ENCODE data around the gene SIPA1.
"Not testable (repeated sequence)": the region's sequence is repeated elsewhere in the genome, so short reads cannot be mapped to it uniquely, and the experiment has no call there.

Gene SIPA1

GRCh38 chr11:65625628-65626342, 12.1 kb upstream of the SIPA1 start:
- DNase-seq, result peak; percentile 47

DNA sequence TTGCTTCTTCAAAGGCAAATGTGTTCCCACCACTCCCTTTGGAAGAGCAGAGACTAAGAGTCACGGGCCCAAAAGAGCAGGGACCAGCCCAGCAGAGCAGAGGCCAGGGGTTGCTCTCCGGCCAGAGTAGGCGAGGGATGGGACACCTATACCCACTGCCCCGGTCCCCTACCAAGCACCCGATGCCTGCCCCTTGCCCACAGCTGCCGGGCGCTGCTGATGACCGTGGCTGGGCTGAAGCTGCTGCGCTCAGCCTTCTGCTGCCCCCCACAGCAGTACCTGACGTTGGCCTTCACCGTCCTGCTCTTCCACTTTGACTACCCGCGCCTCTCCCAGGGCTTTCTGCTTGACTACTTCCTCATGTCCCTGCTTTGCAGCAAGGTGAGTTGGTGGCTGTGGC, 10.7 kb upstream of the SIPA1 start:
- DNase-seq, result no peak

- DNase-seq, result no peak
Measured at GRCh38 chr11:65629579-65629978, 8.3 kb upstream of the SIPA1 start.

DNA sequence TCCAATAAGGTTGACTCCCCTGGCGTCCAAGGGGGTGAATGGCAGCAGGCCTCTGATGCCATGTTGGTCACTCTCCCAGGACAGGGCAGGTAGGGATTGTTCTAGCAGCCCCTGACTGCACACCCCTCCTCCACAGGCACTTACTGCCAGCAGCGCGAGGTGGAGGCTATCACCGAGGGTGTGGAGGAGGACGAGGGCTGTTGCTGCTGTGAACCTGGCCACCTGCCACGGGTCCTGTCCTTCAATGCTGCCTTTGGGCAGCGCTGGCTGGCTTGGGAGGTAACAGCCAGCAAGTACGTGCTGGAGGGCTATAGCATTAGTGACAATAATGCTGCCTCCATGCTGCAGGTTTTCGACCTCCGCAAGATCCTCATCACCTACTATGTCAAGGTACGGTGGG, 7.7 kb upstream of the SIPA1 start:
- DNase-seq, result no peak

DNA sequence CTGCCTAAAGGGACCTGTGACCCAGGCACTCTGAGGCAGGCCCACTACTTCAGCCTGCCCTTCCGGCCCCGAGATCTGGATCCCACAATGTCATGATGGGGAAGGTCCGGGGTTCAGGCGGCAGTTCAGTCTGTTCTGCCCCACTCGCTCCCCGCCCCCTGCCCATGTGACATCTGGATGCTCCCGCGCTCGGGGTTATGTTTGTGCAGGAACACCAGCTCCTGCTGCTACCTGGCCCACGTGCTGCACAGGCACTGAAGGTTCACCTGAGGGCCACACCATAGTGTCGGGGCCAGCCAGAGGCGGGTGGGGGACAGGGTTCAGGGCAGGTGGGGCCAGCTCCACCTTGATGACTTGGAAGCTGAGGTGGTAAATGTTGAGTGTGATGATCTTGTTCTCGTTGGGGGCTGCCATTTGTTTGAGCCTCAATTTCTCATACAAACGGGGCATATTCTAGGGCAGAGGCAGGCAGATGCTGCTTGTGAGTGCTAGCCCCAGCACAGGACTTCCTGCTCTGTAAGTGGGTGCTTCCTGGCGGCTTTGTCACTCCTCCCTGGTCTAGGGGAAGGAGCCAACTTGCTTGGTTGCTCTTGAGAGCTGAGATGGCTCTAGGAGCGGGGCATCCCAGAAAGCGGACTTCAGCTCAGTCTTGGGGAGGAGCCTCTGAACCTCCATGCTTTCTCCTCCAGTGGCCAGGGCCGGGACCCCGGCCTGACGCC, 4.4 kb upstream of the SIPA1 start:
- no peak for DNase-seq

GRCh38 chr11:65634109-65634436, 3.8 kb upstream of the SIPA1 start:
- no peak for DNase-seq

- no peak for DNase-seq
Measured at GRCh38 chr11:65634440-65634839, 3.5 kb upstream of the SIPA1 start.

- DNase-seq, result no peak
Measured at GRCh38 chr11:65634905-65635731, 2.8 kb upstream of the SIPA1 start.

DNA sequence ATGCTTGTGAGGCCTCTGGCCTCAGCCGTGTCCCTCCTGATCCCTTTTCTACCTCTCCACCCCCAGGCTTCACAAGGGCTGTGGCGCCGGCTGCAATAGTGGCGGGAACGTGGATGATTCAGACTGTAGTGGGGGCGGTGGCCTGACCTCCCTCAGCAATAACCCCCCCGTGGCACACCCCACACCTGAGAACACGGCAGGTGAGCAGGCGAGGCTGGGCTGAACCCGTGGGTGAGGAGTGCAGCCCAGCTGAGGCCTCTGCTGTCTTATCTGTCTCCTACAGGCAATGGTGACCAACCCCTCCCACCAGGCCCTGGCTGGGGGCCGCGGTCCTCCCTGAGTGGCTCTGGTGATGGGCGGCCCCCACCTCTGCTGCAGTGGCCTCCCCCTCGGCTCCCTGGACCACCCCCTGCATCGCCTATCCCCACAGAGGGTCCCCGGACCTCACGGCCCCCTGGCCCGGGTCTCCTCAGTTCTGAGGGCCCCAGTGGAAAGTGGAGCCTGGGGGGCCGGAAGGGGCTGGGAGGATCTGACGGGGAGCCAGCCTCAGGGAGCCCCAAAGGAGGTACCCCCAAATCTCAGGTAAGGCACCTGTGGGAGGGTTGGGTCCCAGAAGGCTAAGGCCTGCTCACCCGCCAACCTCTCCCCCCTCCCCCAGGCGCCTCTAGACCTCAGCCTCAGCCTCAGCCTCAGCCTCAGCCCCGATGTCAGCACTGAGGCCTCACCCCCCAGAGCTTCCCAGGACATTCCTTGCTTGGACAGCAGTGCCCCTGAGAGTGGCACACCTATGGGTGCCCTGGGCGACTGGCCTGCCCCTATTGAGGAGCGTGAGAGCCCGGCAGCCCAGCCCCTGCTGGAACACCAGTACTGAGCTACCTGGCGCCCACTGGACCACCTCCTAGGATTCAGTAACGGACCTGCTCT, 1.5 kb upstream of the SIPA1 start:
- no peak for DNase-seq

- no peak for DNase-seq
Measured at GRCh38 chr11:65637032-65637557, 806 bp upstream of the SIPA1 start.

DNA sequence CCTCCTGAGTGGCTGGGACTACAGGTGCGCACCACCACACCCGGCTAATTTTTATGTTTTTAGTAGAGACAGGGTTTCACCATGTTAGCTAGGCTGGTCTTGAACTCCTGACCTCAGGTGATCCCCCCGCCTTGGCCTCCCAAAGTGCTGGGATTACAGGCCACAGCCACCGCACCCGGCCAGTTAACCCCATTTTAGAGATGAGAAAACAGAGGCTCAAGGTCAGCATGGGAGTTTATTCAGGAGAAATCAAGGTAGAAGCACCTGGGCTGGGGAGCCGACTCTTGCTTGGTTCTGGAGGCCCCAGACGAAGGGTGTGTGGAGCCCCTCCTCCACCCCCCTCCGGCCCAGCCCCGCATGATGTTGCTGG, 1.3 kb downstream of the SIPA1 start:
- not testable (repeated sequence) for DNase-seq

DNA sequence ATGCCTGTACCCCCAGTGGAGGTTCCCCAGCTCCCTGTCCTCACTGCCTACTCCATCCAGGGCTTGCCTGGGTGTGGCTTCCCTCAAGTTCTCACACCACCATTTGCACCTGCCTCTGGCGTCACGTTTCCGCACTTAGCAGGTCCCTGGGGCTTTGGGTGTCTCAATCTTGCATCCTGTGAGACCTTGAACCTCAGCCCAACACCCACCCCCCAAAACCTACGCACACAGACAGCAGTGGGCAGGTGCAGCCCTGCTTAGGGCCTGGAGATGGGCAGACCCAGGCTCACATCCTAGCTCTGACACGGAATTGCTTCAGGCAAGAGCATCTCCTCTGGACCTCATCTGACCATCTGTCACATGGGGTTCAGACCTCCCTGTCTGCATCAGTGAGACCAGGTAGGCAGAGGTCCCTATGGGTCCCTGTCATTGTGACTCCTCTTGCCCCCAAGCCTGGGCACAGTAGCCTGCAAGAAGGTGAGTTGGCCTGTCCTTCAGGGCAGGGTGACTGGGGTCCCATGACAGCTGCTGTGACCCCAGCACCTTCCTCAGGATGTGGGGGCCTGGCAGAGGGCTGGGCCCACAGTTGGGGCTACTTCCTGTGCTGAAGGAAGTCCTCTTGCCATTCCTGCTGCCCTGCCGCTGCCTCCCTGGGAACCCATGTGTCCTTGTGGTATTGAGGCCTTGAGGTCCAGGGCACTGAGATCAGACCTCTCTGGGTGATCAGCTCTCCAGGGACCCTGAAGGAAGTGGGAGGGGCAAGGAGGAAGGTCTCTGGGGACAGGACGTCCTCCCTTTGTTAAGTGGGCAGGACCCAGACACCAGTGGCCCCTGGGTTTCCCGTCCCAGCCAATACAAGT, 2.0 kb downstream of the SIPA1 start:
- DNase-seq, result no peak

DNA sequence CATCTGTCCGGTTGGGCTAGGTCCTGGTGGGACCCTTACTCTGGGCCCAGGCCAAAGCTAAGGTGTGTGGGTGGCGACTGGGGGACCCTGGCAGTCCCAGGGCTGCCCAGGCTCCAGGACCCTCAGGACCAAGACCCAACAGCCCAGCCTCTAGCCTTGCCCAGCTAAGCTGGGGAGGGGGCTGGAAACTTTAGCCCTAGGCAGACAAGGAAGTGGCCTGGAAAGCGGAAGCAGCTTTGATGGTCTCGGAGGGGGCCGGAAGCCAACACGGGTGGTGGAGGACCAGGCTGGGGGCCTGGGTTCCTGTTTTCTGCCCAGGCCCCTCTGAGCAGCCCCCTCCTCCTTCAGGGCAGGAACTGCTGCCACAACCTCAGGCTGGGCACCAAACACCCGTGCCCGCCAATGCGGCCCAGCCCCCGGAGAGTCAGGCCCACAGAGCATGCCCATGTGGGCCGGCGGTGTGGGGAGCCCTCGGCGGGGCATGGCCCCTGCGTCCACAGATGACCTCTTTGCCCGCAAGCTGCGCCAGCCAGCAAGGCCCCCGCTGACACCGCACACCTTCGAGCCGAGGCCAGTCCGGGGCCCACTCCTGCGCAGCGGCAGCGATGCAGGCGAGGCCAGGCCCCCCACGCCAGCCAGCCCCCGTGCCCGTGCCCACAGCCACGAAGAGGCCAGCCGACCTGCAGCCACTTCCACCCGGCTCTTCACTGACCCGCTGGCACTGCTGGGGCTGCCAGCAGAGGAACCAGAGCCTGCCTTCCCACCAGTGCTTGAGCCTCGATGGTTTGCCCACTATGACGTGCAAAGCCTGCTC, 2.8 kb downstream of the SIPA1 start:
- peak; percentile 46 for DNase-seq

DNA sequence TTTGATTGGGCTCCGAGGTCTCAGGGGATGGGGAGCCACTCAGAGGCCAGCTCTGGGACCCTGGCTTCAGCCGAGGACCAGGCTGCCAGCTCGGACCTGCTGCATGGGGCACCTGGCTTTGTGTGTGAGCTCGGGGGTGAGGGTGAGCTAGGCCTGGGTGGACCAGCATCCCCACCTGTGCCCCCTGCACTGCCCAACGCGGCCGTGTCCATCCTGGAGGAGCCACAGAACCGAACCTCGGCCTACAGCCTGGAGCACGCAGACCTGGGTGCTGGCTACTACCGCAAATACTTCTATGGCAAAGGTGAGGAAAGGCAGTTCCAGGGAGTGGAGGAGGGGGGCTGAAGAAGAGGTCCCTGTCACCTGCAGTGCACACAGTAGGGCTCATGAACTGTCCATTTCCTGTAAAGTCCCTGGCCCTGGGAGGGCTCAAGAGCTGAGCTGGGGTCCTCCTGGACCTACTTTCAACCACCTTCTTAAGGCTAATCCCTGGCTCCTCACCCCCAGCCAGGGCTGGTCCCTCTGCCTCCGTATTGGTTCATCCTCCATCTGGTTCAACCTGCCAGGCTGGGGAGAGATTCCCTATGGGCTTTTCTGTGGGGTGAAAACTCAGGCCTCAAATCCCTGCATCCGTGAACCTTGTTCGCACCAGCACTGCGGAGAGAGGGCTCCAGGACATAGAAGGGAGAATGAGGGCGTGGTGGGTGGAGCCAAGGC, 3.6 kb downstream of the SIPA1 start:
- DNase-seq, result no peak

- no peak for DNase-seq
Measured at GRCh38 chr11:65642014-65642671, 4.2 kb downstream of the SIPA1 start.

DNA sequence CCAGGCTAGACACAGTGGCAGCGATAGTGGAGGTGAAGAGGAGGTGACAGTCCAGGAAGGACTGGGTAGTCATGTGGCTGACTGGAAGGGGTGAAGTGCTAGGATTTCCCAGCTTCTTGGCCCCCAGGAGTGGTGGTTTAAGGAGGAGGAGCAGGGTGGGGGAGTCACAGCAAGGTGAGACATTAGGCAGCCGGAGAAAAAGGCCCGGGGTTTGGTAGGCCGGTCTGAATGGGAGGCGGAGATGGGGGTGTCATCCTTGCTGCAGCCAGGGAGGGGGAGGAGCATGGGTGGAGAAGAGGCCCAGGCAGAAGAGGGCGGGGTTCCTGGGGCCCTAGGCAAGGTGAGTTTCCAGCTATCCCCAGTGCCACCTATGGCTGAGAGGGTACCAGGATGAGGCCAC, 6.1 kb downstream of the SIPA1 start:
- no peak for DNase-seq

DNA sequence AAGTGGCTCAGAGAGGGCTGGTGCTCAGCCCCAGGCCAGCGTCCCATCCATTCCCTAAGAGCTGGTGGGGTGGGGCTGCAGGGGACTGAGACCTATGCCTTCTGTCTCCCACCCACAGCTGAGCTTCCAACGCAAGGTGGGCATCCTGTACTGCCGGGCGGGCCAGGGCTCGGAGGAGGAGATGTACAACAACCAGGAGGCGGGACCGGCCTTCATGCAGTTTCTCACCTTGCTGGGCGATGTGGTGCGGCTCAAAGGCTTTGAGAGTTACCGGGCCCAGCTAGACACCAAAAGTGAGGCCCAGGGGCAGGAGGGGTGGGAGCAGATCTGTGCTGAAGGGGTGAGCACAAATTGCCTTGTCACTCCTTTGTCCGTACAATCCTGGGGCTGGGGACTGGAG, 6.9 kb downstream of the SIPA1 start:
- DNase-seq, result no peak

DNA sequence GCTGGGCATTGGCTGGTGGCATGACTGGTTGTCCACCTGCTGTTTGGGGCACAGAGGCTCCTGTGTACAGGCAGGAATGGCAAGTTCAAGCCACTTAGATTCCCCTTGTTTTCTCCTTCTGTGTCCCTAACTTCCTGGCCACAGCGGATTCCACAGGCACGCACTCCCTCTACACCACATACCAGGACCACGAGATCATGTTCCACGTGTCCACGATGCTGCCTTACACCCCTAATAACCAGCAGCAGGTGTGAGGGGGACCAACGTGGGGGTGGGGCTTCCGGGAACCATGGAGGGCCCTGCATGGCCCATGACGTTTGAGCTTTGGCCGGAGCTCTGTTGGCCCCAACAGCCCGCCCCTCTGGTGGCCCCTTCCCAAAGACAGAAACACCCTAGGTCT, 7.8 kb downstream of the SIPA1 start:
- DNase-seq, result no peak

GRCh38 chr11:65646288-65646957, 8.5 kb downstream of the SIPA1 start:
- no peak for DNase-seq

All from activated naive CD4-positive, alpha-beta T cell treated with anti-CD3 and anti-CD28 coated beads, Interleukin-2, amount 50 U/mL, for 16 hours (primary cell).